Type B pancreatic cell (in vitro differentiated cells): ENCODE data around the gene GRIK1. TPM values are rescaled to one million over a fixed set of nuclear protein-coding genes. Genes with fewer than 3 reads are reported as not detected.

Source experiments
- DNase-seq: peaks from one replicate; pipeline ENCODE4 v3.0.0; 2021; ENCODE audit warnings: mixed read lengths; ENCODE audit not compliant: unreplicated experiment; ENCODE audit errors: extremely low spot score
- H3K27ac Mint-ChIP-seq: 2 replicates; pipeline ENCODE4 v1.8.0; 2021; ENCODE audit warnings: mild to moderate bottlenecking, mixed read lengths
- H3K27me3 Mint-ChIP-seq: 2 replicates; pipeline ENCODE4 v1.8.0; 2021; ENCODE audit warnings: mixed read lengths
- H3K36me3 Mint-ChIP-seq: 2 replicates; pipeline ENCODE4 v1.8.0; 2021; ENCODE audit warnings: mixed read lengths
- H3K4me1 Mint-ChIP-seq: one replicate; pipeline ENCODE4 v1.8.0; 2021; ENCODE audit warnings: mixed read lengths; ENCODE audit not compliant: unreplicated experiment
- H3K4me3 Mint-ChIP-seq: 2 replicates; pipeline ENCODE4 v1.8.0; 2021; ENCODE audit warnings: mild to moderate bottlenecking, mixed read lengths
- H3K9me3 Mint-ChIP-seq: 2 replicates; pipeline ENCODE4 v1.8.0; 2021; ENCODE audit warnings: mixed read lengths
- CTCF ChIP-seq: fragments of 200-600 bp; sonication (generic); conservative IDR thresholded peaks from 2 replicates; pipeline ENCODE4 v1.5.0; 2021; ENCODE audit warnings: antibody characterized with exemption, mild to moderate bottlenecking
- total RNA-seq: library from RNA; stranded (reverse); gene quantifications from 2 replicates; pipeline ENCODE4 v1.2.1, GENCODE V29; 2021; ENCODE audit warnings: low replicate concordance

The GRIK1 gene
- total RNA-seq, 1 donor from 2014 or later: 6.1 TPM

- no peaks in the 10 kb centered on the region for H3K9me3 Mint-ChIP-seq
- no peak overlapping the region for H3K27ac Mint-ChIP-seq
- H3K4me3 Mint-ChIP-seq: no peak overlapping the region
- H3K27me3 Mint-ChIP-seq: peaks cover 3% of the 10 kb centered on the region
- H3K4me1 Mint-ChIP-seq: peaks cover 11% of the 10 kb centered on the region
- no peak for TF ChIP-seq CTCF
- no peak for DNase-seq
- H3K36me3 Mint-ChIP-seq: no peaks in the 10 kb centered on the region
Measured at GRCh38 chr21:29949991-29950390, 10.2 kb upstream of the GRIK1 start.

- DNase-seq: no peak
- peaks cover 14% of the 10 kb centered on the region for H3K27me3 Mint-ChIP-seq
- H3K4me1 Mint-ChIP-seq: no peaks in the 10 kb centered on the region
- H3K9me3 Mint-ChIP-seq: no peaks in the 10 kb centered on the region
- no peak overlapping the region for H3K4me3 Mint-ChIP-seq
- no peak overlapping the region for H3K27ac Mint-ChIP-seq
- H3K36me3 Mint-ChIP-seq: no peaks in the 10 kb centered on the region
- no peak for TF ChIP-seq CTCF
Measured at GRCh38 chr21:29947119-29947518, 7.3 kb upstream of the GRIK1 start.

GRCh38 chr21:29943885-29944284 lies 4.1 kb upstream of the GRIK1 start:
- Mint-ChIP-seq H3K36me3 (no peaks in the 10 kb centered on the region), H3K4me1 (peaks cover 5% of the 10 kb centered on the region), H3K9me3 (no peaks in the 10 kb centered on the region), H3K27ac (no peak overlapping the region), H3K27me3 (peaks cover 45% of the 10 kb centered on the region), H3K4me3 (peak overlapping the region; percentile 0)
- no peak for DNase-seq
- TF ChIP-seq CTCF: peak; percentile 46

- no peak overlapping the region for H3K27ac Mint-ChIP-seq
- no peak overlapping the region for H3K4me3 Mint-ChIP-seq
- H3K27me3 Mint-ChIP-seq: peaks cover 63% of the 10 kb centered on the region
- no peaks in the 10 kb centered on the region for H3K36me3 Mint-ChIP-seq
- DNase-seq: no peak
- peaks cover 5% of the 10 kb centered on the region for H3K4me1 Mint-ChIP-seq
- no peaks in the 10 kb centered on the region for H3K9me3 Mint-ChIP-seq
- TF ChIP-seq CTCF: no peak
Measured at GRCh38 chr21:29942034-29942433, 2.2 kb upstream of the GRIK1 start.

- no peak overlapping the region for H3K27ac Mint-ChIP-seq
- no peaks in the 10 kb centered on the region for H3K36me3 Mint-ChIP-seq
- peaks cover 62% of the 10 kb centered on the region for H3K27me3 Mint-ChIP-seq
- H3K4me3 Mint-ChIP-seq: no peak overlapping the region
- peaks cover 5% of the 10 kb centered on the region for H3K4me1 Mint-ChIP-seq
- TF ChIP-seq CTCF: no peak
- DNase-seq: no peak
- H3K9me3 Mint-ChIP-seq: no peaks in the 10 kb centered on the region
Measured at GRCh38 chr21:29940991-29941390, 1.2 kb upstream of the GRIK1 start.

GRCh38 chr21:29940361-29940760 lies 565 bp upstream of the GRIK1 start:
- no peak for TF ChIP-seq CTCF
- no peak for DNase-seq
- Mint-ChIP-seq H3K36me3 (no peaks in the 10 kb centered on the region), H3K27ac (peak overlapping the region; percentile 10), H3K9me3 (no peaks in the 10 kb centered on the region), H3K27me3 (peaks cover 62% of the 10 kb centered on the region), H3K4me3 (peak overlapping the region; percentile 91), H3K4me1 (peaks cover 5% of the 10 kb centered on the region)
